ENCODE measurements around the gene NOPCHAP1.

The NOPCHAP1 gene

GRCh38 chr12:104955703-104956102 is 30.4 kb upstream of the NOPCHAP1 start:
- H3K18ac ChIP-seq (ENCODE audit: low read length), result no peak overlapping the region
- H3K4ac ChIP-seq (ENCODE audit: low read depth, low read length), result no peak overlapping the region
- H2AK5ac ChIP-seq (ENCODE audit: low read length), result no peak overlapping the region
- no peak overlapping the region for H3K4me2 ChIP-seq (ENCODE audit: low read length)
- no peaks in the 10 kb centered on the region for H3K4me1 ChIP-seq (ENCODE audit: control insufficient read depth, low read depth, low read length)
- no peak overlapping the region for H3K23ac ChIP-seq (ENCODE audit: low read length)
- no peak overlapping the region for H3K56ac ChIP-seq (ENCODE audit: low read length)
- no peak for DNase-seq
- no peak overlapping the region for H2BK5ac ChIP-seq (ENCODE audit: low read length)
- H2BK15ac ChIP-seq (replicated peaks; ENCODE audit: low read depth), result no peak overlapping the region
- no peaks in the 10 kb centered on the region for H3K79me2 ChIP-seq (ENCODE audit: control insufficient read depth, insufficient read depth, low read length)
- H4K8ac ChIP-seq (ENCODE audit: low read depth, low read length), result no peak overlapping the region
- WGBS (ENCODE audit: extremely low coverage, insufficient coverage, low lambda C conversion rate), result no CpG with 5 or more reads among the region's 2 CpGs
- no peak overlapping the region for H3K4me3 ChIP-seq (ENCODE audit: low read length)
- peaks cover 5% of the 10 kb centered on the region for H3K27me3 ChIP-seq (ENCODE audit: insufficient read depth, low read length, poor library complexity)
- no peak overlapping the region for H3K27ac ChIP-seq (ENCODE audit: low read depth, low read length)
- H3K79me1 ChIP-seq (ENCODE audit: low read length), result no peaks in the 10 kb centered on the region
- H4K5ac ChIP-seq (ENCODE audit: low read length), result no peak overlapping the region
- no peak overlapping the region for H2BK120ac ChIP-seq (ENCODE audit: low read depth, low read length)
- no peaks in the 10 kb centered on the region for H3K36me3 ChIP-seq (ENCODE audit: control insufficient read depth, insufficient read depth, low read length)
- no peak overlapping the region for H3K9ac ChIP-seq (ENCODE audit: low read length)

- no peak overlapping the region for H2BK120ac ChIP-seq (ENCODE audit: low read depth, low read length)
- H3K56ac ChIP-seq (ENCODE audit: low read length), result no peak overlapping the region
- H3K27ac ChIP-seq (ENCODE audit: low read depth, low read length), result no peak overlapping the region
- no peak overlapping the region for H3K18ac ChIP-seq (ENCODE audit: low read length)
- peak overlapping the region; percentile 77 for H3K4me2 ChIP-seq (ENCODE audit: low read length)
- H2BK15ac ChIP-seq (replicated peaks; ENCODE audit: low read depth), result no peak overlapping the region
- no CpG with 5 or more reads among the region's 13 CpGs for WGBS (ENCODE audit: extremely low coverage, insufficient coverage, low lambda C conversion rate)
- H3K23ac ChIP-seq (ENCODE audit: low read length), result no peak overlapping the region
- no peaks in the 10 kb centered on the region for H3K79me1 ChIP-seq (ENCODE audit: low read length)
- no peak overlapping the region for H3K4ac ChIP-seq (ENCODE audit: low read depth, low read length)
- H3K27me3 ChIP-seq (ENCODE audit: insufficient read depth, low read length, poor library complexity), result peaks cover 5% of the 10 kb centered on the region
- no peak overlapping the region for H3K4me3 ChIP-seq (ENCODE audit: low read length)
- H3K9ac ChIP-seq (ENCODE audit: low read length), result peak overlapping the region; percentile 66
- no peaks in the 10 kb centered on the region for H3K36me3 ChIP-seq (ENCODE audit: control insufficient read depth, insufficient read depth, low read length)
- no peak overlapping the region for H4K8ac ChIP-seq (ENCODE audit: low read depth, low read length)
- no peak for DNase-seq
- H4K5ac ChIP-seq (ENCODE audit: low read length), result no peak overlapping the region
- no peaks in the 10 kb centered on the region for H3K79me2 ChIP-seq (ENCODE audit: control insufficient read depth, insufficient read depth, low read length)
- no peak overlapping the region for H2AK5ac ChIP-seq (ENCODE audit: low read length)
- H3K4me1 ChIP-seq (ENCODE audit: control insufficient read depth, low read depth, low read length), result no peaks in the 10 kb centered on the region
- H2BK5ac ChIP-seq (ENCODE audit: low read length), result no peak overlapping the region
These were observed 29.0 kb upstream of the NOPCHAP1 start for GRCh38 chr12:104956870-104957718.

GRCh38 chr12:104957719-104958000 is 28.5 kb upstream of the NOPCHAP1 start:
- WGBS (ENCODE audit: extremely low coverage, insufficient coverage, low lambda C conversion rate), result no CpG with 5 or more reads among the region's 31 CpGs
- Histone ChIP-seq H2BK120ac (ENCODE audit: low read depth, low read length) (no peak overlapping the region), H4K8ac (ENCODE audit: low read depth, low read length) (no peak overlapping the region), H3K79me2 (ENCODE audit: control insufficient read depth, insufficient read depth, low read length) (no peaks in the 10 kb centered on the region), H2BK15ac (replicated peaks; ENCODE audit: low read depth) (no peak overlapping the region), H3K36me3 (ENCODE audit: control insufficient read depth, insufficient read depth, low read length) (no peaks in the 10 kb centered on the region), H3K27me3 (ENCODE audit: insufficient read depth, low read length, poor library complexity) (peaks cover 5% of the 10 kb centered on the region), H3K4me1 (ENCODE audit: control insufficient read depth, low read depth, low read length) (no peaks in the 10 kb centered on the region), H3K18ac (ENCODE audit: low read length) (no peak overlapping the region), H3K27ac (ENCODE audit: low read depth, low read length) (no peak overlapping the region), H3K9ac (ENCODE audit: low read length) (peak overlapping the region; percentile 66), H3K4me2 (ENCODE audit: low read length) (peak overlapping the region; percentile 77), H3K4me3 (ENCODE audit: low read length) (peak overlapping the region; percentile 46), H3K56ac (ENCODE audit: low read length) (peak overlapping the region; percentile 83), H3K23ac (ENCODE audit: low read length) (no peak overlapping the region), H3K4ac (ENCODE audit: low read depth, low read length) (no peak overlapping the region), H4K5ac (ENCODE audit: low read length) (no peak overlapping the region), H2AK5ac (ENCODE audit: low read length) (no peak overlapping the region), H3K79me1 (ENCODE audit: low read length) (no peaks in the 10 kb centered on the region), H2BK5ac (ENCODE audit: low read length) (no peak overlapping the region)
- no peak for DNase-seq

GRCh38 chr12:104958001-104958804 is 27.9 kb upstream of the NOPCHAP1 start, which contains the start of gene SLC41A2:
Gene SLC41A2, minus strand, starts transcription at chr12:104958290. Its CDS starts 29,763 bp downstream, at chr12:104928527.
- peak within 1 kb of the TSS; percentile 88 for H3K4me2 ChIP-seq (ENCODE audit: low read length)
- no peak within 1 kb of the TSS for H2BK120ac ChIP-seq (ENCODE audit: low read depth, low read length)
- H3K18ac ChIP-seq (ENCODE audit: low read length), result no peak within 1 kb of the TSS
- H3K4ac ChIP-seq (ENCODE audit: low read depth, low read length), result peak within 1 kb of the TSS; percentile 45
- peak within 1 kb of the TSS; percentile 81 for H4K5ac ChIP-seq (ENCODE audit: low read length)
- no peak within 1 kb of the TSS for H2AK5ac ChIP-seq (ENCODE audit: low read length)
- peaks cover 5% of the 10 kb centered on the region for H3K27me3 ChIP-seq (ENCODE audit: insufficient read depth, low read length, poor library complexity)
- H4K8ac ChIP-seq (ENCODE audit: low read depth, low read length), result no peak within 1 kb of the TSS
- no peaks in the 10 kb centered on the region for H3K79me1 ChIP-seq (ENCODE audit: low read length)
- no peak within 1 kb of the TSS for H3K23ac ChIP-seq (ENCODE audit: low read length)
- no peak within 1 kb of the TSS for H3K27ac ChIP-seq (ENCODE audit: low read depth, low read length)
- H2BK5ac ChIP-seq (ENCODE audit: low read length), result no peak within 1 kb of the TSS
- no peak within 1 kb of the TSS for H2BK15ac ChIP-seq (replicated peaks; ENCODE audit: low read depth)
- DNase-seq, result peak; percentile 91
- WGBS (ENCODE audit: extremely low coverage, insufficient coverage, low lambda C conversion rate), result no CpG with 5 or more reads among the region's 83 CpGs
- H3K79me2 ChIP-seq (ENCODE audit: control insufficient read depth, insufficient read depth, low read length), result no peaks in the 10 kb centered on the region
- H3K4me1 ChIP-seq (ENCODE audit: control insufficient read depth, low read depth, low read length), result no peaks in the 10 kb centered on the region
- H3K56ac ChIP-seq (ENCODE audit: low read length), result peak within 1 kb of the TSS; percentile 96
- peak within 1 kb of the TSS; percentile 68 for H3K4me3 ChIP-seq (ENCODE audit: low read length)
- H3K9ac ChIP-seq (ENCODE audit: low read length), result peak within 1 kb of the TSS; percentile 81
- no peaks in the 10 kb centered on the region for H3K36me3 ChIP-seq (ENCODE audit: control insufficient read depth, insufficient read depth, low read length)

GRCh38 chr12:104958805-104959334 is 27.2 kb upstream of the NOPCHAP1 start:
- Histone ChIP-seq H2BK15ac (replicated peaks; ENCODE audit: low read depth) (no peak overlapping the region), H2BK5ac (ENCODE audit: low read length) (no peak overlapping the region), H3K18ac (ENCODE audit: low read length) (no peak overlapping the region), H3K27me3 (ENCODE audit: insufficient read depth, low read length, poor library complexity) (peaks cover 5% of the 10 kb centered on the region), H4K5ac (ENCODE audit: low read length) (no peak overlapping the region), H3K56ac (ENCODE audit: low read length) (peak overlapping the region; percentile 96), H3K4me3 (ENCODE audit: low read length) (no peak overlapping the region), H3K9ac (ENCODE audit: low read length) (peak overlapping the region; percentile 81), H3K23ac (ENCODE audit: low read length) (no peak overlapping the region), H3K27ac (ENCODE audit: low read depth, low read length) (no peak overlapping the region), H3K4me1 (ENCODE audit: control insufficient read depth, low read depth, low read length) (no peaks in the 10 kb centered on the region), H3K36me3 (ENCODE audit: control insufficient read depth, insufficient read depth, low read length) (no peaks in the 10 kb centered on the region), H3K4me2 (ENCODE audit: low read length) (peak overlapping the region; percentile 88), H2AK5ac (ENCODE audit: low read length) (no peak overlapping the region), H3K79me1 (ENCODE audit: low read length) (no peaks in the 10 kb centered on the region), H3K4ac (ENCODE audit: low read depth, low read length) (no peak overlapping the region), H2BK120ac (ENCODE audit: low read depth, low read length) (no peak overlapping the region), H4K8ac (ENCODE audit: low read depth, low read length) (no peak overlapping the region), H3K79me2 (ENCODE audit: control insufficient read depth, insufficient read depth, low read length) (no peaks in the 10 kb centered on the region)
- peak; percentile 32 for DNase-seq
- no CpG with 5 or more reads among the region's 14 CpGs for WGBS (ENCODE audit: extremely low coverage, insufficient coverage, low lambda C conversion rate)
